Esophagus squamous epithelium (tissue), 5 donors: ENCODE data around the gene MRPL40. TPM values are rescaled to one million over a fixed set of nuclear protein-coding genes. Genes with fewer than 3 reads are reported as not detected.

Experiments
- DNase-seq: peaks from one replicate; lab custom pipeline; 2025; lab: John Stamatoyannopoulos, UW
- H3K27ac ChIP-seq, 4 donors: fragments of 200-600 bp; sonication (generic); one replicate each; pipeline ENCODE4 v1.5.1; 2016 to 2019; ENCODE audit warnings: mild to moderate bottlenecking in 1 of 4
- H3K27me3 ChIP-seq, 4 donors: fragments of 200-600 bp; sonication (generic); 1 replicate in 3 of 4; 2 replicates in 1 of 4; pipeline versions ENCODE4 v1.5.1 to v1.6.0; 2017 to 2021; ENCODE audit warnings: antibody characterized with exemption in 1 of 4
- H3K36me3 ChIP-seq, 3 donors: fragments of 200-600 bp; sonication (generic); one replicate each; pipeline ENCODE4 v1.5.1; 2016 to 2019
- H3K4me1 ChIP-seq, 3 donors: fragments of 200-600 bp; sonication (generic); one replicate each; pipeline ENCODE4 v1.5.1; 2017 to 2019
- H3K4me3 ChIP-seq, 4 donors: fragments of 200-600 bp; sonication (generic); 1 replicate in 3 of 4; 2 replicates in 1 of 4; pipeline ENCODE4 v1.5.1; 2016 to 2019; ENCODE audit warnings: mild to moderate bottlenecking in 2 of 4, moderate library complexity in 1 of 4
- H3K9me3 ChIP-seq, 3 donors: fragments of 200-600 bp; sonication (generic); one replicate each; pipeline ENCODE4 v1.5.1; 2016 to 2019
- POLR2A ChIP-seq, 4 donors: fragments of 450-650 bp; IDR thresholded peaks; one replicate each; pipeline ENCODE4 v1.6.1; 2017; ENCODE audit warnings: antibody characterized with exemption in 4 of 4, mild to moderate bottlenecking in 4 of 4, moderate library complexity in 3 of 4
- WGBS, 2 donors: methylation state at CpG; one replicate each; pipeline ENCODE4 v1.1.5; 2018; 5-methylcytosine and 5-hydroxymethylcytosine counted together
- intact Hi-C: fragments of 100-400 bp; cut with DNase I; formaldehyde crosslinking; loops from one replicate; pipeline ENCODE4 v1.15.0; 2022
- total RNA-seq, 4 donors: library from RNA; depleted of rRNA; stranded (reverse); fragments of >200 nt; gene quantifications; one replicate each; pipeline ENCODE4 v1.1.0, GENCODE V29; 2016
- TF ChIP-seq, protein P1 (sequence below), 6 experiments: fragments of 450-650 bp in 4 of 6; fragments of 200-600 bp in 2 of 6; sonication (generic) in 2 of 6; IDR thresholded peaks; one replicate each; pipeline ENCODE4 v1.5.1; 2016 to 2019; ENCODE audit warnings: antibody characterized with exemption in 6 of 6, mild to moderate bottlenecking in 4 of 6, moderate library complexity in 4 of 6
- donor health status: DM: yes; HTN: yes; CAD: no.

The MRPL40 gene
- total RNA-seq, 4 donors from 2014 or later, result 14.6 to 25.7 (median 17.5) TPM

DNA sequence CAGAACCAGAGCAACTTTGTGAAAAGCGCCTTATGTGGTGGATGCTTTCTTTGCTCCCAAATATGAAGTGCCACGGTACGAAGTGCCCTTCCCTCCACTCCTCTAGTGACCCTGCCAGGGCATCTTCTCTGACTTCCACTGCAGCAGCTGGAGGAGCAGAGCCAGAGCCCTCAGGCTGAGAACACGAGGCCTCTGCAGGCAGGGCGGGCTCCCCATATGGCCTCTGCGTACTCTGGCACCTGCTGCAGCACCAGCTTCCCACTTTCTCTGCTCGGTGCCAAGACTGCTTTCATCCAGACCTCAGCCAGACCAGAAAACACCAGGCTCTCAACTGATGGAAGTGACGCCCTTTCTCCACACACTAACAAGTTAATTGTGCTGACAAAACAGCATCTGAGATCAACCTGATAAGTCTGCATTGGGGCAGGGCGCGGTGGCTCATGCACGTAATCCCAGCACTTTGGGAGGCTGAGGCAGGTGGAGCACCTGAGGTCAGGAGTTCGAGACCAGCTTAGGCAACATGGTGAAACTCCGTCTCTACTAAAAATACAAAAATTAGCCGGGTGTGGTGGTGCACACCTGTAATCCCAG is 33.9 kb downstream of the MRPL40 start:
- Histone ChIP-seq H3K4me1 (no peaks in the 10 kb centered on the region), H3K27me3 (no peaks in the 10 kb centered on the region), H3K4me3 (no peak overlapping the region), H3K27ac (no peak overlapping the region), H3K36me3 (peaks cover 39 to 100% (median 64%) of the 10 kb centered on the region in 3 donors), H3K9me3 (no peaks in the 10 kb centered on the region)
- TF ChIP-seq POLR2A (IDR thresholded peaks at IDR 0.05), result no peak
- TF ChIP-seq, protein P1, sequence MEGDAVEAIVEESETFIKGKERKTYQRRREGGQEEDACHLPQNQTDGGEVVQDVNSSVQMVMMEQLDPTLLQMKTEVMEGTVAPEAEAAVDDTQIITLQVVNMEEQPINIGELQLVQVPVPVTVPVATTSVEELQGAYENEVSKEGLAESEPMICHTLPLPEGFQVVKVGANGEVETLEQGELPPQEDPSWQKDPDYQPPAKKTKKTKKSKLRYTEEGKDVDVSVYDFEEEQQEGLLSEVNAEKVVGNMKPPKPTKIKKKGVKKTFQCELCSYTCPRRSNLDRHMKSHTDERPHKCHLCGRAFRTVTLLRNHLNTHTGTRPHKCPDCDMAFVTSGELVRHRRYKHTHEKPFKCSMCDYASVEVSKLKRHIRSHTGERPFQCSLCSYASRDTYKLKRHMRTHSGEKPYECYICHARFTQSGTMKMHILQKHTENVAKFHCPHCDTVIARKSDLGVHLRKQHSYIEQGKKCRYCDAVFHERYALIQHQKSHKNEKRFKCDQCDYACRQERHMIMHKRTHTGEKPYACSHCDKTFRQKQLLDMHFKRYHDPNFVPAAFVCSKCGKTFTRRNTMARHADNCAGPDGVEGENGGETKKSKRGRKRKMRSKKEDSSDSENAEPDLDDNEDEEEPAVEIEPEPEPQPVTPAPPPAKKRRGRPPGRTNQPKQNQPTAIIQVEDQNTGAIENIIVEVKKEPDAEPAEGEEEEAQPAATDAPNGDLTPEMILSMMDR (IDR thresholded peaks at IDR 0.05), result no peak
- WGBS, 2 donors, result 88 to 91% methylated on average over 11 to 14 of the region's 14 CpGs
- intact Hi-C loops, result no loop called here
- no peak for DNase-seq

DNA sequence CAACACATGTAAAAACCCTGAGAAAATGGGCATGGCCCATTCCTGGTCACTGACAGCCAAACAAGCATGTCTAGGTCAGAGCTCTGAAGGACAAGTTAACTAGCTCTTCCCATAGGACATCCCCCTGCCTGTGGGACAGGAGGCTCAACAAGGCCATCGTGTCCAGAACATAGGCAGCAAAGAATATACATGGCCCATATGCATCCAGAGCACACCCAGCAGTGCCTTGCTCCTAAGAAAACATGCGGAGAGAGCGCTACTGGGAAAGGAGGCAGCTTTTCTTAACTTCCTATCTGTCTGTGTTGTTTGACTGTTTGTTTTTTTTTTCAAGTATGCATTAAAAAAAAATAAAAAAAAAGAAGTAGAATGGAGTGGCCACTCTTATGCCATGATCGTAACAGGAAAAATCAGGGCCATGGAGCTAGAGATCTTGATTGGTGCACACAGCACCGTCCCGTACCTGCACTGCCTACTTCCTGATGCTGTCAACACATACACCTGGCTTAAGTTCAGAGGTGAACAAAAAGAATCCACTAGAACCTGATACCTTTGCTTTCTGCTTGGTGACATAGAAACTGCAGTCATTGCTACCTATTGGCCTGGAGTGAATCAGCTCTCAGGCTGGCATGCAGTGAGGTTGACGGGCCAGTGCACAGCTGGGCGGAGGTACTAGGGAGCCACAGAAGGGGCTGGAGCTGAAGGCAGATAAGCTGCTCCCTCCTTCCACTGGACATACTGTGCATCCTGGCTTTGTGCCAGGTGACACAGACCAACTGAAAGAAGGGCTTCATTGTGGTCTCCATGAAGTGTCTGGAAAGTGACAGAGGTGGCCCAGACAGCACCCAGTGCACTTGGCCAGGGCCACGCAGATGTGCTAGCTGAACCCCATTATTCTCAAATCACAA is 34.8 kb downstream of the MRPL40 start:
- no peak for TF ChIP-seq POLR2A (IDR thresholded peaks at IDR 0.05)
- TF ChIP-seq, protein P1 (IDR thresholded peaks at IDR 0.05), result no peak
- Histone ChIP-seq H3K4me1 (no peaks in the 10 kb centered on the region), H3K27ac (no peak overlapping the region), H3K36me3 (peaks cover 39 to 100% (median 64%) of the 10 kb centered on the region in 3 donors), H3K9me3 (no peaks in the 10 kb centered on the region), H3K4me3 (no peak overlapping the region), H3K27me3 (no peaks in the 10 kb centered on the region)
- intact Hi-C loops, result no loop called here
- 92 to 95% methylated on average over 7 to 8 of the region's 9 CpGs for WGBS, 2 donors
- no peak for DNase-seq

DNA sequence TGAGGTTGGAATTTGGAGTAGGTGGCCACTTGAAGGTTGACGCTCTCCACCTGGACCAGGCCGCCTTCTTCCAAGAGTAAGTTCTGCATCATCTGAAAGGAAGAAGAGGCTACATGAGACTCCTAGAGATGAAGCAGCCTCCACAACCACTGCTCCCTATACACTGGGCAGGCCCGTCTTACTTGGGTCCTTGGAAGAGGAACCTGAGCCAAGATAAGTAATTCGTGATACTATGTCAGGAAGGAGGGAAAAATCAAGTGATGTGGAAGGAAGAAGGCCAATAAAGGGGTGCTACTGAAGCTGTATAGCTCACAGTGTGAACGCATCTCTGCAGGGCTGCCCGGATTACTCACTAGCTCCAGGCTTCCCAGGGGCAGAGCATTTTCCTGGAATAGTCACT is 35.6 kb downstream of the MRPL40 start:
- Histone ChIP-seq H3K9me3 (no peaks in the 10 kb centered on the region), H3K4me3 (no peak overlapping the region), H3K27me3 (no peaks in the 10 kb centered on the region), H3K4me1 (no peaks in the 10 kb centered on the region), H3K27ac (no peak overlapping the region), H3K36me3 (peaks cover 39 to 100% (median 61%) of the 10 kb centered on the region in 3 donors)
- DNase-seq, result no peak
- intact Hi-C loops, result no loop called here
- no peak for TF ChIP-seq POLR2A (IDR thresholded peaks at IDR 0.05)
- TF ChIP-seq, protein P1 (IDR thresholded peaks at IDR 0.05), result no peak
- 89 to 94% methylated on average over 6 of the region's 6 CpGs for WGBS, 2 donors

DNA sequence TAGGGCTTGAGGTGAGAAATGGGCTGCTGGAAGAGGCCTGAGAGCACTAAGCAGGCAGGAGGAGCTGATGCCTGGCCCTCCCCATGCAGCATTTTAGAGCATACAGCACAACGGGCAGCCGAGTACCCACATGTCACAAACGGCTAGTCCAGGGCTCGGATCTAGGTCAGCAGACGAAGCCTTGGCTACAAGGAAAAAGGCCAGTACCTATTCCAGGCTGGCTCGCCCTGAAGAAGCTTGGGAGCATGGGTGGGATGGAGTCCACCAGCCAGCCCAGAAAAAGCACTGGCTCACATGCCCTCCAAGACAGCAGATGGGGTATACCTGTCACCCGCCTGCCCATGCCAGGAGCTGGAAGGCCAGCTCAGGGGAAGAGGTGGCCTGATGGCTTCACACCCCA is 37.1 kb downstream of the MRPL40 start:
- WGBS, 2 donors, result 86 to 100% methylated on average over 1 to 2 of the region's 7 CpGs
- peaks cover 0 to 7% (median 0%) of the 10 kb centered on the region in 3 donors for H3K4me1 ChIP-seq
- no peaks in the 10 kb centered on the region for H3K27me3 ChIP-seq
- TF ChIP-seq, protein P1 (IDR thresholded peaks at IDR 0.05), result no peak
- TF ChIP-seq POLR2A (IDR thresholded peaks at IDR 0.05), result no peak
- no peak overlapping the region for H3K27ac ChIP-seq
- peaks cover 45 to 100% (median 67%) of the 10 kb centered on the region in 3 donors for H3K36me3 ChIP-seq
- H3K4me3 ChIP-seq, result no peak overlapping the region
- no peaks in the 10 kb centered on the region for H3K9me3 ChIP-seq
- DNase-seq, result no peak
- intact Hi-C loops, result no loop called here

DNA sequence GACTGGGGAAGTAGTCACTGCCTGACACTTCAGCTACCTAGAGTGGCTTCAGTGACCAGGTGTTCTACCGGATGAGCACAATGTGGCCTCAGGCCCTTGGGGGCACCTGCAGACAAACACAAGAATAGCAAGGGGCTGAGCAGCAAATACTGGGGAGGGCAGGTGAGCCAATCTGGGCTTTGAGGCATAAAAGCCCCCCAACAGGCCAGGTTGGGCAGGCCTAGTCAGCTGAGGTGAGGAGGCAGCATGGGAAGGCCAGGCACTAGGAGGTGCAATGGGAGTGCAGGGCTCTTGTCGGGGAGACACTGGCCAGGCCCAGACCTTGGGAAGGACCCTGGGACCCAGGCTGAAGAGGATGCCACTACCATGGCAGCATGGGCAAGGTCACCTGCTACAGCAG is 37.7 kb downstream of the MRPL40 start:
- Histone ChIP-seq H3K36me3 (peaks cover 45 to 100% (median 61%) of the 10 kb centered on the region in 3 donors), H3K4me3 (no peak overlapping the region), H3K4me1 (peaks cover 0 to 13% (median 0%) of the 10 kb centered on the region in 3 donors), H3K27ac (no peak overlapping the region), H3K9me3 (no peaks in the 10 kb centered on the region), H3K27me3 (no peaks in the 10 kb centered on the region)
- DNase-seq, result no peak
- intact Hi-C loops, result no loop called here
- TF ChIP-seq, protein P1 (IDR thresholded peaks at IDR 0.05), result no peak
- no peak for TF ChIP-seq POLR2A (IDR thresholded peaks at IDR 0.05)
- 86 to 100% methylated on average over 2 of the region's 2 CpGs for WGBS, 2 donors
